Measurements from ENCODE around the gene AGXT.

AGXT gene

DNA sequence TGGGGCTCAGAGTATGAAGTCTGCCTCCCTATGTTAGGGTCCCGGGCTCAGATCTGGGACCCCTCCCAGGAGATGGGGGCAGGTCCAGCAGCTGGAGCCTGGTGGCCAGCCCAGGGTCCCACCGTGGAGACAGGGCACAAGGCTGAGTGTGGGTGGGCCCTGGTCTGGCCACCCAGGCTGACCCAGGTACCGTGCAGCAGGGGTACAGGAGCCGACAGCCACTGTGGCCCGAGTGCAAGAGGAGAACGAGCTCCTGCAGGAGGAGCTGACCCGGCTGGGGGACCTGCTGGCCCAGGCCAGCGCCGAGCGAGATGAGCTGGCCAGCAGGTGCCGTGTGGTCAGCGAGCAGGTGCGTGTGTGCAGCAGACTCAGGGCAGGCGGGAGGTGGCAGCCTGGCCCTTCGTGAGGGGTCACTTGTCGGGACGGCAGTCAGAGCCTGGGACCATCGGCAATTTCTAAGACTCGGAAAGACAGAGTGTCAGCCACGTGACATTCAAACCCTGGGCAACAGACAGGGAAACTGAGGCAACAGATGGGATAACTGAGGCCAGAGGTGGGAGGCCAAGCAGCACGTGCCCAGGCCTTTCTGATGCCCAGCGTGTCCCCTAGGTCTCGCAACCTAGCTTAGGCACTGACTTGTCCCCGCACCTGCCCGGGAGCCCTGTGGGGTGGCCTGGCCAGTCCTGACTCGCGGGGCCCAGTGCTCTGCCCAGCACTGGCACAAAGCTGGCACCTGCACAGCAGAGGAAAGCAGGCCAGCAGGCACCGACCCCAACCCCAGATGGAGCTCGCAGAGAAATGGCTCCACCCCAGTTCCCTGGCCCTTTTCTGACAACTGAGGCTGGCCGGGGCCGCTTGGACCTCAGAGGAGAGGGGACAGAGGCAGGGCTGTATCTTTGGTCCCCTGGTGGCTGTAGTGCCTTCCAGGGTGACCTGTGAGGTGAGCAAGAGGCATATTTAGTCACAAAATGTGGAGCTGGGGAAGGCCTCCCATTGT lies 51.5 kb downstream of the AGXT start:
- TF ChIP-seq, protein P1, sequence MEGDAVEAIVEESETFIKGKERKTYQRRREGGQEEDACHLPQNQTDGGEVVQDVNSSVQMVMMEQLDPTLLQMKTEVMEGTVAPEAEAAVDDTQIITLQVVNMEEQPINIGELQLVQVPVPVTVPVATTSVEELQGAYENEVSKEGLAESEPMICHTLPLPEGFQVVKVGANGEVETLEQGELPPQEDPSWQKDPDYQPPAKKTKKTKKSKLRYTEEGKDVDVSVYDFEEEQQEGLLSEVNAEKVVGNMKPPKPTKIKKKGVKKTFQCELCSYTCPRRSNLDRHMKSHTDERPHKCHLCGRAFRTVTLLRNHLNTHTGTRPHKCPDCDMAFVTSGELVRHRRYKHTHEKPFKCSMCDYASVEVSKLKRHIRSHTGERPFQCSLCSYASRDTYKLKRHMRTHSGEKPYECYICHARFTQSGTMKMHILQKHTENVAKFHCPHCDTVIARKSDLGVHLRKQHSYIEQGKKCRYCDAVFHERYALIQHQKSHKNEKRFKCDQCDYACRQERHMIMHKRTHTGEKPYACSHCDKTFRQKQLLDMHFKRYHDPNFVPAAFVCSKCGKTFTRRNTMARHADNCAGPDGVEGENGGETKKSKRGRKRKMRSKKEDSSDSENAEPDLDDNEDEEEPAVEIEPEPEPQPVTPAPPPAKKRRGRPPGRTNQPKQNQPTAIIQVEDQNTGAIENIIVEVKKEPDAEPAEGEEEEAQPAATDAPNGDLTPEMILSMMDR (conservative IDR thresholded peaks at IDR 0.05; ENCODE audit: low read depth, low read length), result no peak
- no peak overlapping the region for H3K9ac ChIP-seq
- H3K4me2 ChIP-seq, result no peak overlapping the region
- no peak overlapping the region for H2AFZ ChIP-seq (ENCODE audit: low read depth)
- H3K27ac ChIP-seq, result no peak overlapping the region
- no peaks in the 10 kb centered on the region for H3K36me3 ChIP-seq (ENCODE audit: insufficient read depth)
- H3K79me2 ChIP-seq (ENCODE audit: insufficient read depth, low read depth), result no peaks in the 10 kb centered on the region
- peaks cover 21% of the 10 kb centered on the region; the same call in 1 of the 2 replicates for H3K27me3 ChIP-seq (ENCODE audit: insufficient read depth, low read depth)
- no peaks in the 10 kb centered on the region for H3K4me1 ChIP-seq (ENCODE audit: low read depth, poor library complexity, severe bottlenecking)
- no peaks in the 10 kb centered on the region for H4K20me1 ChIP-seq (ENCODE audit: insufficient read depth)
- no peak overlapping the region for H3K4me3 ChIP-seq (IDR thresholded peaks at IDR 0.05; ENCODE audit: insufficient read depth, low read depth, low read length)

DNA sequence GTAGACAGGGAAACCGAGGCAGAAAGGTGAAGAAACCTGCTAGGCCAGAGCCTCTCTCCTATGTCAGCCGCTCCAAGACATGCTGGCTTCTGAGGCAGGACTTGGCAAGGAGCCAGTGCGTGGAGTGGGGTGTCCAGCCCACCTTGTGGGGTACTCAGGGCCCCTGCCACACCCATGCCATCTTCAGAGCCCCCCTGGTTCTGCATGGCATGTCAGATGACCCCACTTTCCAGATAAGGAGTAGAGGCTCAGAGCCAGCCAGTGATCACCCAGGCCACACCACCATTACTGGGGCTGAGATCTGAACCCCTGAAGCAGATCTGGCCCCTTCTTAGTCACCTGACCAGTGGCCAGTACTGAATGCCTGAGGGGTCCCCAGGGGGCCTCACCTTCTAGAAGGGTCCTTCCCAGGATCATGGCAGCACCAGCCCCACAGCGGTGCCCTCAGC lies 52.2 kb downstream of the AGXT start:
- H2AFZ ChIP-seq (ENCODE audit: low read depth), result no peak overlapping the region
- H3K4me1 ChIP-seq (ENCODE audit: low read depth, poor library complexity, severe bottlenecking), result no peaks in the 10 kb centered on the region
- no peak overlapping the region for H3K27ac ChIP-seq
- no peak overlapping the region for H3K4me2 ChIP-seq
- no peak overlapping the region for H3K4me3 ChIP-seq (IDR thresholded peaks at IDR 0.05; ENCODE audit: insufficient read depth, low read depth, low read length)
- H4K20me1 ChIP-seq (ENCODE audit: insufficient read depth), result no peaks in the 10 kb centered on the region
- H3K36me3 ChIP-seq (ENCODE audit: insufficient read depth), result no peaks in the 10 kb centered on the region
- H3K27me3 ChIP-seq (ENCODE audit: insufficient read depth, low read depth), result peaks cover 15% of the 10 kb centered on the region; the same call in 1 of the 2 replicates
- H3K9ac ChIP-seq, result no peak overlapping the region
- H3K79me2 ChIP-seq (ENCODE audit: insufficient read depth, low read depth), result no peaks in the 10 kb centered on the region
- TF ChIP-seq, protein P1 (conservative IDR thresholded peaks at IDR 0.05; ENCODE audit: low read depth, low read length), result no peak

- Histone ChIP-seq H3K79me2 (ENCODE audit: insufficient read depth, low read depth) (no peaks in the 10 kb centered on the region), H2AFZ (ENCODE audit: low read depth) (no peak overlapping the region), H4K20me1 (ENCODE audit: insufficient read depth) (no peaks in the 10 kb centered on the region), H3K4me1 (ENCODE audit: low read depth, poor library complexity, severe bottlenecking) (no peaks in the 10 kb centered on the region), H3K9ac (no peak overlapping the region), H3K36me3 (ENCODE audit: insufficient read depth) (no peaks in the 10 kb centered on the region), H3K27ac (no peak overlapping the region), H3K4me2 (no peak overlapping the region), H3K4me3 (IDR thresholded peaks at IDR 0.05; ENCODE audit: insufficient read depth, low read depth, low read length) (no peak overlapping the region), H3K27me3 (ENCODE audit: insufficient read depth, low read depth) (peaks cover 14% of the 10 kb centered on the region; the same call in 1 of the 2 replicates)
- TF ChIP-seq, protein P1 (conservative IDR thresholded peaks at IDR 0.05; ENCODE audit: low read depth, low read length), result no peak
These were observed 52.8 kb downstream of the AGXT start for GRCh38 chr2:240921311-240921994.

DNA sequence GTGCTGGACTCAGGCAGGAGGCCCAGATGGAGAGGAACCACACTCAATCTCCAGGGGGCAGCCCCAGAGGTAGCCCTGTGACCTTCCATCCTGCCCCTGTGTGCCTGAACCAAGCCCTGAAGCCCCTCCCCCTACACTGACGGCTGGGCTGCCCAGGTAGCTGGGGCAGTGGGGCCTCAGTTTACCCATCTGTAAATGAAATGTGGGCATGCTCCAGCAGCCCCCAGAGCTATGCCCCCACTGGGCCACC lies 53.3 kb downstream of the AGXT start:
- H3K27ac ChIP-seq, result no peak overlapping the region
- H3K27me3 ChIP-seq (ENCODE audit: insufficient read depth, low read depth), result peaks cover 12% of the 10 kb centered on the region; the same call in 1 of the 2 replicates
- no peak overlapping the region for H3K4me2 ChIP-seq
- no peaks in the 10 kb centered on the region for H4K20me1 ChIP-seq (ENCODE audit: insufficient read depth)
- H3K9ac ChIP-seq, result no peak overlapping the region
- H3K36me3 ChIP-seq (ENCODE audit: insufficient read depth), result no peaks in the 10 kb centered on the region
- H2AFZ ChIP-seq (ENCODE audit: low read depth), result no peak overlapping the region
- H3K4me1 ChIP-seq (ENCODE audit: low read depth, poor library complexity, severe bottlenecking), result no peaks in the 10 kb centered on the region
- H3K4me3 ChIP-seq (IDR thresholded peaks at IDR 0.05; ENCODE audit: insufficient read depth, low read depth, low read length), result no peak overlapping the region
- TF ChIP-seq, protein P1 (conservative IDR thresholded peaks at IDR 0.05; ENCODE audit: low read depth, low read length), result no peak
- H3K79me2 ChIP-seq (ENCODE audit: insufficient read depth, low read depth), result no peaks in the 10 kb centered on the region

All from KMS-11 (cell line).